HG03469 (cell line): ENCODE measurements around the gene ANGPTL8.

Experiments used
- ATAC-seq: cut with Tn5 transposase; IDR thresholded peaks from one replicate; pipeline ENCODE4 v1.9.1; 2021; ENCODE audit warnings: mild to moderate bottlenecking, moderate library complexity, moderate number of reproducible peaks; ENCODE audit not compliant: unreplicated experiment

Gene ANGPTL8

GRCh38 chr19:11236324-11237301 is 2.8 kb upstream of the ANGPTL8 start:
- ATAC-seq: no peak

- ATAC-seq: no peak
These were observed 2.1 kb upstream of the ANGPTL8 start for GRCh38 chr19:11237321-11237720.

DNA sequence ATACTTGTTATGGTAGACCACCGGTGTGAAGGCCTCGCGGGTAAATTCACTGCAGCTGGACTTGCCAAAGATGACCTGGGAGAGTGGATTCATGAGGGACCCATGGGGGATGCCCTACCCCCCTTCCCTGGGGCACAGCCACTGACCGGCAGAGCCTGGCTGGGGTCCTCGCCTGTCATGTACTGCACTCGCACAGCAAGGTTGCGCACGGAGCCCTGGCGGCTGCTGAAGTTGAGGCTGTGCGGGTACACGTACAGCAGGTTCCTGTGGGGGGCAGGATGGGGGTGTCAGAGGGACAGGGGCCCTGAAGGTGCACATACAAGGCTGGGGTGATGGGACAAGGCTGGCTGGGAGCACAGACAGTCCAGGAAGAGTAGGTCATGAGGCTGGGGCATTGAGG is 1.4 kb upstream of the ANGPTL8 start:
- ATAC-seq: no peak

- no peak for ATAC-seq
These were observed 540 bp upstream of the ANGPTL8 start for GRCh38 chr19:11238781-11239376.

DNA sequence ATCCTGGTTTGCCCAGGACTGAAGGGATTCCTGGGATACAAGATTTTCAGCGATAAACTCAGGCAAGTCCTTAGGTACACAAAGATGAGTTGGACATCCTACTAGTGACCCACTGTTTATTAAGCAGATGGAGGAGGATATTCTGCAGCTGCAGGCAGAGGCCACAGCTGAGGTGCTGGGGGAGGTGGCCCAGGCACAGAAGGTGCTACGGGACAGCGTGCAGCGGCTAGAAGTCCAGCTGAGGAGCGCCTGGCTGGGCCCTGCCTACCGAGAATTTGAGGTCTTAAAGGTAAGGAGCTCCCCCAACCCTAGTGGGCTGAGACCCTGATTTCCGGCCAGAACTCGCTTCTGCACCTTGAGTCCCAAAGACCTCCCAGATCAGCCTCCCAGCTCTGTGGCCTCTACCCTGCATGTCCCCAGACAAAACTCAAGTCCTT is 607 bp downstream of the ANGPTL8 start:
- ATAC-seq: no peak

DNA sequence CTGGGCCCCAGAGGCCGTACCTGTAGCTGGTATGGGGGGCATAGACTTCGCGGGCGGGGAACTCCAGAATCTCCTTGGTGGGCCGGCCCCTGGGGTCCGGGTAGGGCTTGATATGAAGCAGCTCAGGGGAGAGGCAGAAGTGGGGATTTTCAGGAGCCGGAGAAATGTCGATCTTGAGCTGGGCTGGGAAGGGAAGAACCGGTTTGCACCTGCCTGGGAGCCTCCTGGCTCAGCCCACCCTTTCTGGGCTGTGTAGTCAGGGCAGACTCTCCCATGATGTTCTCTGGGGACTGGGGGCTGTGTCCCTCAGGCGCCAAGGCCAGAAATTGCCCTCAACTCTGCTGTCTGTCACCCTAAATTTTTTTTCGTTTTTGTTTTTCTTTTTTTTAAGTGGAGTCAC is 2.6 kb downstream of the ANGPTL8 start:
- ATAC-seq: no peak

DNA sequence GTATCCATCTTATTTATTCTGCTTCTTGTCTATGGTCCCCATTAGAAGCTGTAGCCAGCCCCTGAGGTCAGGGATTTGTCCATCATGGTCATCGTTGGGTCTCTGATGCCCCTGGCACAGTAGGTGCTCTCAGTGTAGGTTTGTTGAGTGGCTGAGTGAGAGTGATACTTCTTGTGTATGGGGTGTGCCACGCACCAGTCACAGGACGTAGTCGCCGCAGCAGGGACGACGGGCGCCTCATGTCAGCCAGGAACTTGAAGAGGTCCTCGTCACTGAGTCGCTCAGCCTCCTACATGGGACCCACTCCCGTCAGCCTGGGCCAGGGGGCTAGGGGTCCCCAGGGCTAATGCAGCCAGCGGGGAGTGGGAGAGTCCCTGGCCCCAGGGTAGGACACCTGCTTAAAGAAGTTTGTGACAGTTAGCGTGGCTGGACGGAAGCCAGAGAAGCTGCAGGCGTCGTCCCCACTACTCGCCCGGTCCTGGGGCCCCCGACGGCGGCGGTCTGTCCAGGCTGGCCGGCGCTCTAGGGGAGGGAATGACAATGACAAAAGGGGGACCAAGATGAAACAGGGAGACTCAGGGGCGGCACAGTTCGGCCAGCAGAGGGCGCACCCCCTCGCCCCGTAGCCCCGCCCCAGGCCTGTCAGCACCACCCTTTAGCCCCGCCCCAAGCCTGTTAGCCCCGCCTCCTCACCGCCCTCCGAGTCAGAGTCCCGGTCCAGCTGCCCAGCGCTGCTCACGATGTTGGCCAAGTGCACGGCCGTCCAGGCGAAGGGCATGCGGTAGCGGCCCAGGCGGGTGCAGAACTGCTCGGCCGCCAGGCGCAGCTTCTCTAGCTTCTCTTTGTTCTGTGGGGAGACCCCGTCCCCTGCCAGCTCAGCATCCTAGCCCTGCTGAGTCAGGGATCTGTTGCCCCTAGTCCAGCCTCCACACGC is 3.7 kb downstream of the ANGPTL8 start:
- ATAC-seq: no peak

GRCh38 chr19:11243798-11244169 is 4.4 kb downstream of the ANGPTL8 start:
- ATAC-seq: no peak

DNA sequence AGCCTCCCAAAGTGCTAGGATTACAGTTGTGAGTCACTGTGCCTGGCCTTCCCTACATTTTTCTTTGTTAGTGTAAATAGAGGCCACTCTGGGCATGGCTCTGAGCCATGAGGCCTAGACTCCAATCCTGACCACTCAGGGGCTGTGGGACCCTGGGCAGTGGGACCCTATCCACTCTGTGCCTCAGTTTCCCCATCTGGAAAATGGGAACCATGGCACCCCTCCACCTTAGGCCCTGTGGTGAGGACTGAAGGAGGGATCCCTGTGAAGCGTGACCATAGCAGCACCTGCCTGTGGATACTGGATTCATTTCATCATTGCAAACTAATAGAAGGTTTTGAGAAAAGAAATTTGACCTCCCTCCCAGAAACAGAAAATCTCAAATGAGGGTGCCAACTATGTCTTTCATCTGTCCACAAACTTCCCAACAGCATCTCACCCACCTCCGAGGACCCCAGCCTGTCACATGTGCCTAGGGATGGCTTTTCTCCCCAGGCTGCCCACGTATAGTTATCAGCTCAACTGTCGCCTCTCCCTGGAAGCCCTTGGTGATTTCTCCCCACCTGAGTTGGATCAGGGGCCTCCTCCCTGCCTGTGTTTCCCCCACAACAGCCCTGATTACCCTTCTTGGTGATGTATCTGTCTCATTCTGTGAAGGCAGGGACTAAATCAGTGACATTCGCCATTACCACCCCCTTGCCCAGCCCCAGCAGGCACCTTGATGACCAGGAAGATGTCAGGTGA is 5.6 kb downstream of the ANGPTL8 start:
- no peak for ATAC-seq

DNA sequence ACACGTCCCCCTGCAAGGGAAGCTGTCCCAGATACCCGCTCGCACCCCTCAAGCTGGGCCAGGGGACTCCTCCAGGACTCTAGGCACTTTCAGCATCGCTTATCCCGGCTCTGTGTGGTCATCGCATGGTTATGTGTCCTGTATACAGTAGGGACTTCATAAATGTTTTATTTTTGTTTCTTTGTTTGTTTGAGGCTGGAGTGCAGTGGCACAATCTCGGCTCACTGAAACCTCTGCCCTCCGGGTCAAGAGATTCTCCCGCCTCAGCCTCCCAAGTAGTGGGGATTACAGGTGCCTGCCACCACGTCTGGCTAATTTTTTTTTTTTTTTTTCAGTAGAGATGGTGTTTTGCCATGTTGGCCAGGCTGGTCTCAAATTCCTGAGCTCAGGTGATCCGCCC is 7.5 kb downstream of the ANGPTL8 start:
- no peak for ATAC-seq

DNA sequence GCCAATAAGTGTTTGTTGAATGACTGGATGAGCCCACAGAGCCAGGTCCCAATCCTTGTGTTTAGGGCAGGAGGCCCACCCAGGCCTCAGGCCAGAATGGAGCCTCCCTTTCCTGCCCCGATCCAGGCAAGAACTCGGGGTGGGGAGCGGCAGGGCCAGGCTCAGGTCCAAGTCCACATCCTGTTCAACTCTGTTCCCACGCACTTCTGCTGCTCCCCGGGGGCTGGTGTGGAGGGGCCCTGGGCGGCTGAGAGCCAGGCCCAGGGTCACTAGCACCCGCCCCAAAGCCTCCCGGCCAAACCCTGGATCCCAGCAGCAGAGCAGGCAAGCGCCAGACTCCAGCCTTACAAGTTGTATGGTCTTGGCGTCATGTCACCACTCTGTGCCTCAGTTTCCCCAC is 8.0 kb downstream of the ANGPTL8 start:
- ATAC-seq: no peak

GRCh38 chr19:11247934-11248333 is 8.5 kb downstream of the ANGPTL8 start:
- no peak for ATAC-seq

GRCh38 chr19:11248852-11249251 is 9.4 kb downstream of the ANGPTL8 start:
- ATAC-seq: no peak

DNA sequence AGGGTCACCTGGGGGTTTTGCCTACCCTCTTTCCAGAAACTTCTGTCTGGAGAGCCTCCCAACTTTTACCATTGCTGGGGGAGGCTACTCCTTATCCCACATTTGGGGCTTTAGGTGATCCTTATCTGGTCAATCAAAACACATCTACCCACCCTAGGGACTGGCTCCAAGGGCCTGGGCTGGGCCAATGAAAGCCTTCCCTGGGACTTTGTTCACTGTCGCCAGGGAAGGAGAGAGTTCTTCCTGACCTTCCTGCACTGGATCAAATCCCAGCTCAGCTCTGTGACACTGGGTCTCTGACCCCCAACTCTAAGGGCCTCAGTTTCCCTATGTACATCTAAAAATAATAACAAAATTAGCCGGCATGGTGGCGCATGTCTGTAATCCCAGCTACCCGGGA is 11.8 kb downstream of the ANGPTL8 start:
- no peak for ATAC-seq

DNA sequence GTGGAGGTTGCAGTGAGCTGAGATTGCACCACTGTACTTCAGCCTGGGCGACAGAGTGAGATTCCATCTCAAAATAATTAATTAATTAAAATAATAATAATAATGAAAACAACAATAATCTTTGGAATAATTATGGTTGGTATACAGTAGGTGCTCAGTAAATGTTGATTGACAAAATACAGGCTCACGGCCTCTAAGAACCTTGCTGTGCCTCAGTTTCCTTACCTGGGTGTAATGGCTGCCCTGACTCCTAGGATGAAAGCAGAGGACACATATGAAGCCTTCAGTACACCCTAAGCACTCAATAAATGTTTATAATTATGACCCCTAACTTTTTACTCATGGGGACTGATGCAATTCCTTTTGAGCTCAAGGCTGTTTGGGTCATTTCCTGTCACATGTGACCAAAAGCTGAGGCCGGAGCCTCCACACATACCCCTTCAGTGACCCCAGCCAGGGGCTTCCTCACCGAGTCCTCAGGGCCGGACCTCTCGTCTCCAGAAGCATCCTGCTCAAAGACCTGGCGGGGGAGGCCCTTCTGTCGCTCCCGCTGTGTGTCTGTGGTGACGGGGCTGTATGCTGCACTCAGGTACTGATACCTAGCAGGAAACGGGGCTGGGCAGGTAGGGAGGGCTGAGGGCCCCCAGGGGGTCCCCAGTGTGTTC is 12.4 kb downstream of the ANGPTL8 start:
- ATAC-seq: no peak

GRCh38 chr19:11252665-11253355 is 13.4 kb downstream of the ANGPTL8 start:
- no peak for ATAC-seq

GRCh38 chr19:11254666-11255065 is 15.2 kb downstream of the ANGPTL8 start:
- no peak for ATAC-seq

DNA sequence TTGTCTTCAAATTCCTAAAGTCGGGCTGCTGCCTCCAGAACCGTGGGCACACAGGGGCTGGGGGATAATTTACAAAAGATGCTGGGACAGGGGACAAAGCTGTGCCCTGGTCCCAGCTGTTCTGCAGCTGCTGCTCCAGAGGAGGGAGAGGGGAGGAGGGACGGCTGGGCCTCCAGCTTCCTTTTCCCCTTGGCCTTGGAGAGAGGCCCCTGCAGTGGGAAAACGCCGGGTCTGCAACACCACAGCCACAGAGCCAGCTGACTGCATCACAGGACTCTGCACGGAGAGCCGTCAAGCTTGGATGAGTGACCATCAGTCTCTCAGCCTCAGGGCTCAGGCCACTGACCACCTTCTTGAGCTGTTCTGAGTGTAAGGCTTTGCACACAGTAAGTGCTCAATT is 16.8 kb downstream of the ANGPTL8 start:
- no peak for ATAC-seq

DNA sequence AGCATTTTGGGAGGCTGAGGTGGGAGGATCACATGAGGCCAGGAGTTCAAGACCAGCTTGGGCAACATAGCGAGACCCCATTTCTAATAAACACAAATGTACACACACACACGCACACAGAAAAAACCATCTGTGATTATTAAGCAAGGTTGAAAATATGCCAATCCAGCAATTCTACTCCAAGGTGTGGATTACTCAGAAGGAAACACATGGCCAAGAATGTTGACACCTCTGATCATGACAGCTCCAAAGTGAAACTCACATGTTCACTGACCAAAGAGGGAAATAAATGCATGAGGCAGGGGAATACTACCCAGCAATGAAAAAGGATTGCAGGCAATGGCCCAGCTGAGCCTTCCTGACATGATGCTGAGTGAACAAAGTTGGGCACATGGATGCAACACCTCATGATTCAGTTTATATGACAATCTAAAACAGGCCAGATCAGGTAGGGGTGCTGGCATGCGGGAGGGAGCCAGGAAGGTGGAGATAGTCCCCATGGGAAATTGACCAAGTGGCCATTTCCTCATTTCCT is 18.5 kb downstream of the ANGPTL8 start:
- no peak for ATAC-seq
